Tibial artery (tissue), 4 donors: Measurements from ENCODE around the gene AIF1.

Source experiments
- DNase-seq, 2 donors: peaks; one replicate each; pipeline ENCODE4 v3.0.0-alpha.2; 2019
- H3K27ac ChIP-seq, 2 donors: fragments of 200-600 bp; sonication (generic) in 1 of 2; 1 replicate in 1 of 2; 2 replicates in 1 of 2; pipeline ENCODE4 v1.5.1; 2018 to 2019; ENCODE audit warnings: mild to moderate bottlenecking in 1 of 2
- H3K27me3 ChIP-seq, 2 donors: fragments of 200-600 bp; sonication (generic) in 1 of 2; one replicate each; pipeline versions ENCODE4 v1.5.1 to v1.6.0; 2016 to 2019
- H3K36me3 ChIP-seq, 3 donors: fragments of 200-600 bp; sonication (generic) in 2 of 3; one replicate each; pipeline ENCODE4 v1.5.1; 2016 to 2019; ENCODE audit warnings: mild to moderate bottlenecking in 2 of 3
- H3K4me1 ChIP-seq, 4 donors: fragments of 200-600 bp; sonication (generic) in 2 of 4; 1 replicate in 3 of 4; 2 replicates in 1 of 4; pipeline ENCODE4 v1.5.1; 2016 to 2019
- H3K4me3 ChIP-seq, 2 donors: fragments of 200-600 bp; sonication (generic) in 1 of 2; 1 replicate in 1 of 2; 2 replicates in 1 of 2; pipeline ENCODE4 v1.5.1; 2018 to 2019; ENCODE audit warnings: mild to moderate bottlenecking in 2 of 2
- H3K9me3 ChIP-seq, 3 donors: fragments of 200-600 bp; sonication (generic) in 1 of 3; one replicate each; pipeline ENCODE4 v1.5.1; 2016 to 2019
- intact Hi-C: fragments of 100-400 bp; cut with DNase I; formaldehyde crosslinking; loops from one replicate; pipeline ENCODE4 v1.15.0; 2023; ENCODE audit warnings: low total_unique reads
- TF ChIP-seq, protein P1 (sequence below), 2 experiments: fragments of 200-600 bp in 1 of 2; fragments of 450-650 bp in 1 of 2; IDR thresholded peaks; one replicate each; pipeline ENCODE4 v1.5.1; 2017 to 2019; ENCODE audit warnings: antibody characterized with exemption in 2 of 2, mild to moderate bottlenecking in 1 of 2, moderate library complexity in 1 of 2

AIF1 gene

DNA sequence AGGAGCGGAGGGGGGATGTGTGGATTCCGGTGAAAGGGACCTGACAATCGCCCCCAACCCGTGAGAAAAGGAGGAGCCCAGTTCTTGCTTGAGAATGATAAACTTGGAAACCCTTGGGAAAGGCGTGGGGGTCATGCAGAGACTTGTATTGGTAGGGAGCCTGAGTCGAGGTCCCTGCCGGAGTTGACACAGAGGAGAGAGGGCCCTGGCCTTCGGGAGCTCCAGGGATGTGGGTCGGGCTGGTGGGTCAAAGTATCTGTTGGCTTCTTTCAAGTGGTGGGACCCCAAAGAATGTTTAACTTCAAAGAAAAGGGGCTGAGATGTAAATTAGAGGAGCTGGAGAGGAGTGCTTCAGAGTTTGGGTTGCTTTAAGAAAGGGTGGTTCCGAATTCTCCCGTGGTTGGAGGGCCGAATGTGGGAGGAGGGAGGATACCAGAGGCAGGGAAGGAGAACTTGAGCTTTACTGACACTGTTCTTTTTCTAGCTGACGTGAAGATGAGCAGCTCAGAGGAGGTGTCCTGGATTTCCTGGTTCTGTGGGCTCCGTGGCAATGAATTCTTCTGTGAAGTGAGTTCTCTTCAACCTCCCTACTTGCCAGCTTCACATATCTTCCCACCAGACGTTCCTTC, 51.4 kb downstream of the AIF1 start:
- Histone ChIP-seq H3K9me3 (no peaks in the 10 kb centered on the region), H3K36me3 (peaks cover 43 to 60% (median 57%) of the 10 kb centered on the region in 3 donors), H3K27me3 (no peaks in the 10 kb centered on the region), H3K4me1 (peaks cover 0 to 57% (median 42%) of the 10 kb centered on the region in 4 donors), H3K27ac (peak overlapping the region; percentile 93 to 94), H3K4me3 (peak overlapping the region; percentile 77 to 88)
- DNase-seq = no peak
- TF ChIP-seq, protein P1, sequence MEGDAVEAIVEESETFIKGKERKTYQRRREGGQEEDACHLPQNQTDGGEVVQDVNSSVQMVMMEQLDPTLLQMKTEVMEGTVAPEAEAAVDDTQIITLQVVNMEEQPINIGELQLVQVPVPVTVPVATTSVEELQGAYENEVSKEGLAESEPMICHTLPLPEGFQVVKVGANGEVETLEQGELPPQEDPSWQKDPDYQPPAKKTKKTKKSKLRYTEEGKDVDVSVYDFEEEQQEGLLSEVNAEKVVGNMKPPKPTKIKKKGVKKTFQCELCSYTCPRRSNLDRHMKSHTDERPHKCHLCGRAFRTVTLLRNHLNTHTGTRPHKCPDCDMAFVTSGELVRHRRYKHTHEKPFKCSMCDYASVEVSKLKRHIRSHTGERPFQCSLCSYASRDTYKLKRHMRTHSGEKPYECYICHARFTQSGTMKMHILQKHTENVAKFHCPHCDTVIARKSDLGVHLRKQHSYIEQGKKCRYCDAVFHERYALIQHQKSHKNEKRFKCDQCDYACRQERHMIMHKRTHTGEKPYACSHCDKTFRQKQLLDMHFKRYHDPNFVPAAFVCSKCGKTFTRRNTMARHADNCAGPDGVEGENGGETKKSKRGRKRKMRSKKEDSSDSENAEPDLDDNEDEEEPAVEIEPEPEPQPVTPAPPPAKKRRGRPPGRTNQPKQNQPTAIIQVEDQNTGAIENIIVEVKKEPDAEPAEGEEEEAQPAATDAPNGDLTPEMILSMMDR (IDR thresholded peaks at IDR 0.05) = no peak
- intact Hi-C loops = loop anchor here (5.0 kb wide), 1 partner anchor 171 kb away; no protein-coding TSS in a partner anchor
